ENCODE data around the gene TTLL8.
"Not testable (repeated sequence)": the region's sequence is repeated elsewhere in the genome, so short reads cannot be mapped to it uniquely, and the experiment has no call there.

The TTLL8 gene

DNA sequence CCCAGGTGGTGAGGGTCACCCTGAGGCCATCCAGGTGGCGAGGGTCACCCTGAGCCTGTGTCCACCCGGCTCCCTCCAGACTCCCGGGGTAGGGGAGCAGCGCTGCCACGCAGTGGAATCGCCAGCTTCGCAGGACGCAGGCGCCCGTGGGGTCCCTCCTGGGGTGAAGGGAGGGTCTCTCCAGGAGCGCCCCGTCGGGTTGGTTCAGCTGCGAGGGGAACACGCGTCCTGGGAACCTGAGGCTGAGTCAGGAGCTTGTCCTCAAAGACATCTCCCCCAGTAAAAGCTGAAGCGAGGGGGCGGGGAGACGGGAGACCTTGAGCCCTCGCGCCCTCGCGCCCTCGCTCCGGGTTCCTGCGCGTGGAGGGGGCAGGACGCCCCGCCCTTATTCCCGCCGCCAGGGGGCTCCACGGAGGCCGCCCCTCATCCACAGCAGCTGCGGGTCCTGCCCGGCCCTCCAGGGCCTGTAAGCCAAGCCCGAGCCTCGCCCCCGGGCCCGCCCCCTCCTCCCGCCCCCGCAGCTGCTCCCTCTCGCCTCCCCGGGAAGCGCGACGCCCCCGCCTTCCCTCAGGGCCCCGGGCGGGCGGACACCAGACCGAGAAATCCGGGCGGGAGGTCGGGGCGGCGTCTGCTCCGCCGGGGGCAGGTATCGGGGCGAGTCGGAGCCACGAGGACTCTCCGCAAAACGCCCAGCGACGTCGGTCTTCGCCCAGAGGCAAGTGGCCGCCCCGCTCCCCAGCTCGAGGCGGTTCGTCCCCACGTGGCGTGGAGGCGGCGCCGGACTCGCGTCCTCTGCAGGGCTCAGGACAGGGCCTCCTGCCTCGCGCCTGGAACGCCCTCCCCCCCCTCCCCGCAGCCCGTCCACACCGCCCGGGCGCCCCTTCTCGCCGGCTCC is 74.7 kb downstream of the TTLL8 start:
- DNase-seq (ENCODE audit: low spot score), result no peak

- not testable (repeated sequence) for DNase-seq (ENCODE audit: low spot score)
Observed at GRCh38 chr22:49981799-49982198, 76.3 kb downstream of the TTLL8 start.

DNA sequence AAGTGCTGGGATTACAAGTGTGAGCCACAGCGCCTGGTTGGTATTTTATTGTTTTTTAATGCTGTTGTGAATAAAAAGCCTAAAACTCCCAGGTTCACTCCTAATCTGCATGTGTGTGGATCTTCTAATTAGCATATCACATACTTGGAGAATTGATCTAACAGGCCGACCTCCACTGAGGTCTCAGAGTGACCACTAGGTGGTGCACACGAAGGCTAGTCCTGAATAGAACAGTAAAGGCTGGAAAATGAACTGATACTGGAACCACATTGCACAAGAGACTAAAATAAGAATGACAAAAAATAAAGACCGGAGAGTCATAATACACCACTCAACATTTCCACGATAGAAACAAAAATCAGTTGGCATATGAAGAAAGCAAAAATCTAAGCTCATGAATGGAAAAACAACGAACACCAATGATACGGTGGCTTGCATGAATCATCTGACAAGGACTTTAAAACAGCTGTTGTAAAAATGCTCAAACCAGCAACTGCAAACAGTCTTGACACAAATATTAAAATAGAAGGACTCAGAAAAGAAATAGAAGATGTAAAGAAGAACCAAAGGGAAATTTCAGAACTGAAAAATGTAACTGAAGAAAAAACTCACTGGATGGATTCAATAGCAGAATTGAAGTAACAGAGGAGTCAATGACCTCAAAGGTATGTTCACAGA is 78.4 kb downstream of the TTLL8 start:
- peak; percentile 53 for DNase-seq (ENCODE audit: low spot score)

DNA sequence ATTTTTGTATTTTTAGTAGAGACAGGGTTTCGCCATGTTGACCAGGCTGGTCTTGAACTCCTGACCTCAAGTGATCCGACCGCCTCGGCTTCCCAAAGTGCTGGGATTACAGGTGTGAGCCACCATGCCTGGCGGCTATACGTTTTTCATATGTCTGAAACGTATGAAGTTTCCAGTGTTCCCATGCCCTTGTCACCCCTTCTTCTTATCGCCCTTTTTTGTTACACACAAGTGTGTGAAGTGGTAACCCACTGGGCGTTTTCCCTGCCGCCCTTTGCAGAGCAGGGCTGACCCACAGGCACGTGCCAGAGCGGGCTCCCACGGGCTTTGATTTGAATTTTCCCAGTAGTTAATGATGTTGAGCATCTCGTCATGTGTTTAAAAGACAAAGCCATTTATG is 80.5 kb downstream of the TTLL8 start:
- DNase-seq (ENCODE audit: low spot score), result no peak

DNA sequence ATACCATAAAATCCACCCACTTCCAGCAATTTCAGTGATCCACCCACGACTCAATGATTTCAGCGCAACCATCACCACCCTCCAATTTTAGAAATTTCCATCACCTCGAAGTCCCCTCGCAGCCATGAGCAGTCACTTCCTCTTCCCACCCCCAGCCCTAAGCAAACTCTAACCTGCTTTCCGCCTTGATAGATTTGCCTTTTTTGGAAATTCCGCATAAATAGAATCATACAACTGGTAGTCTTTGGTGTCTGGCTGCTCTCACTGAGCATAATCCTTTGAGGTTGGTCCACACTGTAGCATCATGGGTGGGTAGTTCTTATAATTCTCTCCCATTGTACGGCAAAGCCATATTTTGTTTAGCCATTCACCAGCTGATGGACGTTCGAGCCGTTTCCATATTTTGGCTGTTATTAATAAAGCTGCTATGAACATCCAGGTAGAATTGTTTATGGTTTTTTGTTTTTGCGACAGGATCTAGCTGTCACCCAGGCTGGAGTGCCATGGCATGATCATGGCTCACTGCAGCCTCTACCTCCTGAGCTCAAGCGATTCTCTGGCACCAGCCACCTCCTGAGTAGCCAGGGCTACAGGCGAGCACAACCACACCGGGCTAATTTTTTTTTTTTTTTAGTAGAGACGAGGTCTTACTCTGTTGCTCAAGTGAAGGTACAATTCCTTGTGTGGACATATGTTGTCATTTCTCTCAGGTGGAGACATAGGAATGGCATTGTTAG is 81.5 kb downstream of the TTLL8 start:
- DNase-seq (ENCODE audit: low spot score), result peak; percentile 29

GRCh38 chr22:49975543-49976389 is 82.3 kb downstream of the TTLL8 start:
- no peak for DNase-seq (ENCODE audit: low spot score)

DNA sequence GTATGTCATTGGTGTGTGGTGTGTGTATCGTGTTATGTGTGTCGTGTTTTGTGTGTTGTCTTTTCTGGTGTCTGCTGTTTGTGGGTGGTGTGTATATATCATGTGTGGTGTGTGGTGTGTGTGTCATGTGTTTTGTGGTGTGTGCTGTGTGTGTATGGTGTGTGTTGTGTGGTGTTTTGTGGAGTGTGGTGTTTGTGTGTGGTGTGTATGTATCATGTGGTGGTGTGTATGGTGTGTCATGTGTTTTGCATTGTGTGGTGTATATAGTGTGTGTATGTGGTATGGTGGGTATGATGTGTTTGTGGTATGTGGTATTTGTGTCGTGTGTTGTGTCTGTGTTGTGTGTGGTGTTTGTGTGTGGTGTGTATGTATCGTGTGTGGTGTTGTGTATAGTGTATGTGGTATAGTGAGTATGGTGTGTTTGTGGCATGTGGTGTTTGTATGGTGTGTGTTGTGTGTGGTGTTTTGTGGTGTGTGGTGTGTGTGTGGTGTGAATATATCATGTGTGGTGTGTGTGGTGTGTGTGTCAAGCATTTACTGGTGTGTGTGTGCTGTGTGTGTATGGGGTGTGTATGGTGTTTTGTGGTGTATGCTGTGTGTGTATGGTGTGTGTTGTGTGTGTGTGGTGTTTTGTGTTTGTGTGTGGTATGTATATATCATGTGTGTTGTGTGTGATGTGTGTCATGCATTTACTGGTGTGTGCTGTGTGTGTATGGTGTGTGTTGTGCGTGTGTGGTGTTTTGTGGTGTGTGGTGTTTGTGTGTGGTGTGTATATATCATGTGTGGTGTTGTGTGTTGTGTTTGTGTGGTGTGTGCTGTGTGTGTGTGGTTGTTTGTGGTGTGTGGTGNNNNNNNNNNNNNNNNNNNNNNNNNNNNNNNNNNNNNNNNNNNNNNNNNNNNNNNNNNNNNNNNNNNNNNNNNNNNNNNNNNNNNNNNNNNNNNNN is 84.8 kb downstream of the TTLL8 start:
- no peak for DNase-seq (ENCODE audit: low spot score)

DNA sequence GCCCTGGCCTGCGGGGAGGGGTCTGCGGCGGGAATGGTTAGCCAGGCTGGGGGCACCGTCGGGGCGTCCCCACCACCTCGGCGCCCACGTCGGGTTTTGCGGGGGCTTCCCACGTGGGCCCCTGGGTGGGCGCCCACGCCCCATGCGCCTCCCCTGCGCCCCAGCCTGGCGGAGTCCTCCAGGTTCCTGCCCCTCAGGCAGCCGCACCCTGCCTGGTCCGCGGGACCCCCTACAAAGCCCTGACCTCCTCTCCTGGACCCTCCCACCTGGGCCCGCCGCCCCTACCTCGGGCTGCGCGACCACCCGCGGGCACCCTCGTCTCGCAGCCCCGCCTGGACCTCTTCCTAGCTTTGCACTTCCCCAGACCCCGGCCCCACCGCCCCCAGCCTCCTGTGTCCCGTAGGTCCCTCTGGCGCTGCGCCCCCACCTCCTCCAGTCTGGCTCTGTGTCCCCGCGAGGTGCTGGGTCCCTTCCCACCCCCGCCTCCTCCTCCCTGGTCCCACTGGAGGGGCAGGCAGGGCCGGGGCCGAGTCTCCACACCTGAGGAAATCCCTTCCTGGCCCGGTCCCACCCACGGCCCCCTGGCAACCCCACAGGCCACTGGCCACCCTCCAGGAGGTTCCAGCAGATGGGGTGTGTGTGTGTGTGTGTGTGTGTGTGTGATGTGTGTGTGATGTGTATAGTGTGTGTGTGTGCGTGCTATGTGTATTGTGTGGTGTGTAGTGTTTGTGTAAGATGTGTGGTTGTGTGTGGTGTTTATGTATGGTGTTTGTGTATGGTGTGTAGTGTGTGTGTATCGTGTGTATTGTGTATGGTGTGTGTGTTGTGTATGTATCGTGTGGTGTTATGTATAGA is 85.7 kb downstream of the TTLL8 start:
- no peak for DNase-seq (ENCODE audit: low spot score)

DNA sequence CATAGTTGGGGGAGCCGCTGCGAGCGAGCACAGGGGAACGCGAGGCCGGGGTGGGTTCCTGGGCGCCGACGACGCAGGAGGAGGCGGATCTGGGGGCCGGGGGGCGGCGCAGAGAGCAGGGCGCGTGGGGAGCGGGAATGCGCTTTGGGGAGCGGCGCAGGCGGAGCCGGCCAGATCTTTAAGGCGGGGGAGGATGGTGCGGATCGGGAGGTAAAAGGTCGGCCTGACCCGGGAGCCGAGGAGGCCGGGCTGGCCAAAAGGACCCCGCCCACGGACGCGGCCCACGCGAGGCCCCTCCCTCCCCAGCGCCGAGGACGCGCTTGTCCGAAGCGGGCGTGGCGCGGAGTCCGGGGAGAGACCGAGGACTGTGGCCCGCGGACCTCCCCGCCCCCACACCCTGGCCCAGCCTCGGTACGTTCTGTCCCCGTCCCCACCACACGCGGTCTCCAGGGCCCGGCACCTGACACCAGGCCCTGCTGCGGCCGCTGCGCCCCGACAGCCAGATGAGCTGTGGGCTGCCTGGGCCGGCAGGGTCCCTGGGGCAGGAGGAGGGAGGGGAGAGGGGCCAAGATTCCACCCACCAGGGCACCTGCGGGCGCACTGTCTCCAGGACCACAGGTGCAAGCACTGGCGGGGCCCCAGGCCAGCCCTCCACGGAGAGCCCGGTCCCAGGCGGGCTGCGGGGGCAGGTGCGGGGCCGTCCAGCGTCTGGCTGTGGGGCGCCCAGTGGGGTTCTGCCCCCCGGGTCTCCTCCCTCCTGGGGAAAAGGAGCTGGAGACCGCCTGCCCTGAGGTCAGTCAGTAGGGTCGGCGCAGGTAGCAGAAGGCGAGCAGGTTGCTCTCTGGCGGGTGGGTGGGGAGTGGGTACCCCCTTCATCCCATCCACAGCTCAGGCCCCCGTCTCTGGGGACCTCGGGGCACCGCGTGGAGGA is 86.6 kb downstream of the TTLL8 start:
- DNase-seq (ENCODE audit: low spot score), result peak; percentile 69

DNA sequence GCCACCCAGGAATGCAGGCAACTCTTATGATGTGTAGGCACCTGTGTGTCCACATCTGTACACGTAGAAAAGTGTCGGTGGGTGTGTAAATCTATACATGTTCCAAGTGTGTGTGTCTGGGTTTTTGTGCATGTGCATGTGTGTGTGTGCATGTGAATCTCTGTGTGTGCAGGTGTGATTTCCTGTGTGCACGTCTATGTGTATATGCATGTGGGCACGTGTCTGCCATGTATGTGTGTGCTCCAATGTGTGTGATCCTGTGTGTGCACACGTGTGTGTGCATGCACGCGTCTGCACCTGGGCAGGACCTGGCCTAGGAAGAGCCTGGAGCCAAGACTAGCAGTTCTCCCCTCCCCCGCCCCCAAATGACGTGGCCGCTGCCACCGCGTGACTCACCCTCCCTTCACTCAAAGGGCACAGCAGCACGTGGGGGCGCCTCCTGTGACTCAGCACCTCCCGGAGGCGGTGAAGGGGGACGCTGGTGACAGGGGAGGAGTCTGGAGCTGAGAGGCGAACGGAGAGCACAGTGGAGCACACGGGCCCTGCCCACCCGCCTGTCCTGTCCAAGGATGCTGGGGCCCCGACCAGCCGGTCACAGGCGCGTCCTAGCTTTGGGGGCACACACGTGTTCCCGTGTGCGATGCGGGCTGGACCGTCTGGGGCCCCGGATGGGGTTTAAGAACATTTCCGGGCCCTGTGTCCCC is 87.4 kb downstream of the TTLL8 start:
- peak; percentile 98 for DNase-seq (ENCODE audit: low spot score)

- no peak for DNase-seq (ENCODE audit: low spot score)
Observed at GRCh38 chr22:49969751-49970527, 88.2 kb downstream of the TTLL8 start.

- DNase-seq (ENCODE audit: low spot score), result no peak
Observed at GRCh38 chr22:49968831-49969661, 89.1 kb downstream of the TTLL8 start.
